Measurements from ENCODE around the gene SPOCK2.

- TF ChIP-seq CTCF (IDR thresholded peaks at IDR 0.05) (no peak), POLR2A (IDR thresholded peaks at IDR 0.05) (no peak)
These were observed 38.2 kb downstream of the SPOCK2 start for GRCh38 chr10:72049969-72050781.

Measured in prostate gland (tissue), 2 donors.